Dorsolateral prefrontal cortex (tissue), 118 donors: ENCODE measurements around the gene GPR171. TPM values are rescaled to one million over a fixed set of nuclear protein-coding genes. Genes with fewer than 3 reads are reported as not detected.

ENCODE experiments used
- total RNA-seq, 120 experiments: library from RNA; stranded (reverse); gene quantifications; one replicate each; pipeline versions ENCODE4 v1.2.3 to v1.2.4, GENCODE V29; 2022

The GPR171 gene
- total RNA-seq, 120 experiments from 2014 or later = 0.30 to 1.6 (median 0.52) TPM; not detected in 108

Other genes starting within 250 kb of the GPR171 start
- under 1 TPM in 1 of 120 experiments, not detected in 119; 0.43 TPM for gene CLRN1, start 230.5 kb downstream of the GPR171 start, total RNA-seq
- gene MED12L, start 117.6 kb downstream of the GPR171 start, total RNA-seq = 10 to 100 TPM; 26.0 to 93.7 (median 57.5) TPM
- gene P2RY14, start 75.3 kb upstream of the GPR171 start, total RNA-seq = 1 to 10 TPM in 117 of 120 experiments, under 1 TPM in 3; 0.67 to 9.1 (median 2.3) TPM
- gene GPR87, start 113.6 kb upstream of the GPR171 start, total RNA-seq = not detected
- gene P2RY13, start 126.3 kb upstream of the GPR171 start, total RNA-seq = 1 to 10 TPM in 110 of 120 experiments, under 1 TPM in 10; 0.46 to 5.7 (median 2.7) TPM
- 10 to 100 TPM in 80 of 120 experiments, 1 to 10 TPM in 39, under 1 TPM in 1; 0.95 to 39.3 (median 13.1) TPM for gene P2RY12, start 181.5 kb upstream of the GPR171 start, total RNA-seq